C4-2B (cell line): ENCODE measurements around the gene ITPR2.
"Not testable (repeated sequence)": the region's sequence is repeated elsewhere in the genome, so short reads cannot be mapped to it uniquely, and the experiment has no call there.

Experiments used
- H3K27ac ChIP-seq: fragments of 450-650 bp; 2 replicates; pipeline ENCODE4 v1.5.1; 2017
- ZFX ChIP-seq: fragments of 450-650 bp; IDR thresholded peaks from 2 replicates; pipeline ENCODE4 v1.6.1; 2017
- TF ChIP-seq, protein P1 (sequence below): fragments of 450-650 bp; conservative IDR thresholded peaks from 2 replicates; pipeline ENCODE4 v1.5.1; 2017; ENCODE audit warnings: mild to moderate bottlenecking

The ITPR2 gene

DNA sequence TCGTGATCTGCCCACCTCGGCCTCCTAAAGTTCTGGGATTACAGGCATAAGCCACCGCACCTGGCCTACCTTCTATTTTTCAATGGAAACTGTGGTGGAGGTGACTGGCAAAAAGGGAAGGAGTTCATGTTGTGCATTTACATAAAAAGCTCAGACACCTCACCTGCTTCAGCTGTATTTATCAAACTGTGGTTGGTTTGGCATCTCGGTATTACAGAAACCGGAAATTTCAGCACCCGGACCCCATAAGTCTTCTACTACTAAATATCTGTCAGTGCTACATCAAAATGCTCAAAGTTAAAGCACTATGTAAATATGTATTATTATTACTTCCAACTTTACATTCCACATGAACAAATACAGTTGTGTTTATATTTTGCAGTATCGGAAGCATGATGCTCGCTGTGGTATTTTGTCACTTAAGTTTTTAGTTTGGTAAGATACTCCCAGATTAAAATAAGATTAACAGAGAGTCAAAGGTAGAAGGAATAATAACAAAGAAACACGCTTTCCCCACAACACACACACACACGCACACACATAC, 95.4 kb downstream of the ITPR2 start:
- TF ChIP-seq, protein P1, sequence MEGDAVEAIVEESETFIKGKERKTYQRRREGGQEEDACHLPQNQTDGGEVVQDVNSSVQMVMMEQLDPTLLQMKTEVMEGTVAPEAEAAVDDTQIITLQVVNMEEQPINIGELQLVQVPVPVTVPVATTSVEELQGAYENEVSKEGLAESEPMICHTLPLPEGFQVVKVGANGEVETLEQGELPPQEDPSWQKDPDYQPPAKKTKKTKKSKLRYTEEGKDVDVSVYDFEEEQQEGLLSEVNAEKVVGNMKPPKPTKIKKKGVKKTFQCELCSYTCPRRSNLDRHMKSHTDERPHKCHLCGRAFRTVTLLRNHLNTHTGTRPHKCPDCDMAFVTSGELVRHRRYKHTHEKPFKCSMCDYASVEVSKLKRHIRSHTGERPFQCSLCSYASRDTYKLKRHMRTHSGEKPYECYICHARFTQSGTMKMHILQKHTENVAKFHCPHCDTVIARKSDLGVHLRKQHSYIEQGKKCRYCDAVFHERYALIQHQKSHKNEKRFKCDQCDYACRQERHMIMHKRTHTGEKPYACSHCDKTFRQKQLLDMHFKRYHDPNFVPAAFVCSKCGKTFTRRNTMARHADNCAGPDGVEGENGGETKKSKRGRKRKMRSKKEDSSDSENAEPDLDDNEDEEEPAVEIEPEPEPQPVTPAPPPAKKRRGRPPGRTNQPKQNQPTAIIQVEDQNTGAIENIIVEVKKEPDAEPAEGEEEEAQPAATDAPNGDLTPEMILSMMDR: no peak
- TF ChIP-seq ZFX: no peak
- no peak overlapping the region for H3K27ac ChIP-seq

- TF ChIP-seq, protein P1: no peak
- no peak overlapping the region for H3K27ac ChIP-seq
Observed at GRCh38 chr12:26736563-26737486, 96.2 kb downstream of the ITPR2 start.

DNA sequence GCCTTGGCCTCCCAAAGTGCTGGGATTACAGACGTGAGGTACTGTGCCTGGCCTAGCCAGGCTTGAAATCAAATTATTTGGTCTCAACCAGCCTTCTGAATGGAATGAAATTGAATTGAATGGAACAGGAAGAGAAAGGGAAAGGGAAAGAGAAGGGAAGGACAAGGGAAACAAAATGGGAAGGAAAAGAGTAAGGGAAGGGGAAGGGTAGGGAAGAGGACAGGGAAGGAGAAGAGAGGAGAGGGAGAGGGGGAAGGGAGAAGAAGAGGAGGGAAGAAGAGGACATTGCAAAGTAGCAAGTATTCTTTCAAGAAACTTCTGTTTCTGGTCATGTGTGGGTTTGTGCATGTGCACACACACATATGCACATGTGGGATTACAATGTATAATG, 97.8 kb downstream of the ITPR2 start:
- no peak for TF ChIP-seq ZFX
- TF ChIP-seq, protein P1: no peak
- H3K27ac ChIP-seq: no peak overlapping the region

GRCh38 chr12:26734510-26735248, 98.3 kb downstream of the ITPR2 start:
- H3K27ac ChIP-seq: no peak overlapping the region
- no peak for TF ChIP-seq ZFX
- TF ChIP-seq, protein P1: no peak

- TF ChIP-seq, protein P1: no peak
- no peak for TF ChIP-seq ZFX
- no peak overlapping the region for H3K27ac ChIP-seq
Observed at GRCh38 chr12:26732005-26732908, 100.7 kb downstream of the ITPR2 start.

DNA sequence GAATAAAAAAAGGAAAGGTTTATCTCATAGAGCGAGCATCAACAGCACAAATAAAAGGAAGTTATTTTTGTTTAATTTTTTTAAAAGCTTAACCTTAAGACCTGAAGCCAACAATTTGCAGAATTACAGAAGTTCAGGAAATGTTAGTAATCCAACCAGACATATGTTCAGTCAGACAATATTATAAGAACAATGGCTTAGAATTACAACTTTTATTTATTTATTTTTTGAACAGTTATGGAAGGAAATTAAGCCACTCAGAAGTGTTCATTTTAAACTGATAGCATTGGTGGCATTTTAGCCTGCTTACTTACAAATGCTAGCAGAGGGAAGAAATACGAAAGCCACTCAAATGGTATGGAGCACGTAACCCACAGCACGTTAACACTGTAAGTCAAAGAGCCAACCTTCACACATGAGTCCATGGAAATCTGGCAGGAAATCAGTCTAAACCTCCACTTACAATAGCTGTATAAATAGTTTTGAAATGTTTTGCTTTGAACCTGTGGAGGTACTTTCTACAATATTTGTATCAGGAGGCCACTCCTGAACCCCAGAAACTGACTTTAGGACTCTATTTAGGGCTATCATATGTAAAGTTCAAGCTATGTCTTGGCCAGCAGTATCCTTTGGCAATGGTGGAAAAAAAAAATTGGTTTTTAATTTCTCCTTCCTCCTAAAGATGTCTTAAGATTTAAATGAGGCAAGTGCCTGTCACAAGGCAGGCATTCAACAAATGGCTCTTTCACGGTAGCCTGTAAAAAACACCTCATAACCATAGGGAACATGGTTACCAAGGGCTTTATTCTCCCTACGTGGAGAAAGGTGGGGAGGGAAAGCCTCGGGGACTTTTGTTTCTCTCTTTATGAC, 102.3 kb downstream of the ITPR2 start:
- no peak for TF ChIP-seq ZFX
- TF ChIP-seq, protein P1: no peak
- H3K27ac ChIP-seq: no peak overlapping the region

- not testable (repeated sequence) for H3K27ac ChIP-seq
Observed at GRCh38 chr12:26729137-26729671, 103.8 kb downstream of the ITPR2 start.
